ENCODE measurements around the gene TOP2B.

DNA sequence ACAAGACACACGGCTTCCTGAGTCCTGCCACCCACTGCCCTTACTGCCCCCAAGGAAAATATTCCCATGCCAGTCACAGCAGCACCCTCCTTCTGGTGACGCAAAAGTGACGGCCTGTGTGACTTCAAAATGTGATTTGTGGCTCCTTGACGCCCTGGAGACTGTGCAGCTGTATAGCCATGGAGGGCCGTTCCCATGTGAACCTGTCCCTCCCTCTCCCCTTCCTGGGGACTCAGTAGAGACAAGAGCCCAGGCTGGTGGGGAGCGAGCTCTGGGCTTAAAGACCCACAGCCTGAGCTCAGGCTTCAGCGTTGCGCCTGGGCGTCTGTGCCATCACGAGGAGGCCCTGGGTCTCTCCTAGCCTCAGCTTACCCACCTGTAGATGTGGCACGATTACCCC is 78.2 kb downstream of the TOP2B start:
- no peak for TF ChIP-seq MAX (IDR thresholded peaks at IDR 0.05)
- TF ChIP-seq CTCF (IDR thresholded peaks at IDR 0.05; ENCODE audit: low read depth, low read length, missing input control): no peak
- no peak for TF ChIP-seq RAD21 (IDR thresholded peaks at IDR 0.05)
- no peak for TF ChIP-seq TAF1 (conservative IDR thresholded peaks at IDR 0.05)
- TF ChIP-seq JUND (IDR thresholded peaks at IDR 0.05): no peak
- no peak for TF ChIP-seq YY1 (IDR thresholded peaks at IDR 0.05)
- no peak for TF ChIP-seq RXRA (IDR thresholded peaks at IDR 0.05)
- no peak for TF ChIP-seq FOXA1 (IDR thresholded peaks at IDR 0.05)
- TF ChIP-seq ATF3 (IDR thresholded peaks at IDR 0.05): no peak
- no peak for TF ChIP-seq HNF4G (IDR thresholded peaks at IDR 0.05)
- TF ChIP-seq REST (IDR thresholded peaks at IDR 0.05): no peak
- TF ChIP-seq HNF4A (conservative IDR thresholded peaks at IDR 0.05): no peak
- TF ChIP-seq GABPA (IDR thresholded peaks at IDR 0.05 in 1 of 2, conservative IDR thresholded peaks at IDR 0.05 in 1 of 2): no peak
- no peak for TF ChIP-seq SP1 (IDR thresholded peaks at IDR 0.05)
